OCI-LY7 (cell line): ENCODE data around the gene GLG1. TPM values are rescaled to one million over a fixed set of nuclear protein-coding genes. Genes with fewer than 3 reads are reported as not detected.

ENCODE experiments used
- BruUV-seq: library from RNA; stranded (reverse); fragments of 400-500 nt; replicated peaks from 2 replicates; lab custom pipeline; 2021; lab: Mats Ljungman, UMichigan
- CTCF ChIA-PET: fragments of 300-600 bp; sonication (Branson Sonifier 250); formaldehyde crosslinking; loops from one replicate; lab custom pipeline; 2022; ENCODE audit warnings: antibody characterized with exemption; ENCODE audit not compliant: unreplicated experiment; lab: Charles Lee
- POLR2A ChIA-PET: fragments of 300-600 bp; sonication (Branson Sonifier 250); formaldehyde crosslinking; loops from one replicate; lab custom pipeline; 2022; ENCODE audit warnings: antibody characterized with exemption; lab: Charles Lee
- DNase-seq: peaks from one replicate; pipeline ENCODE4 v3.0.0-alpha.2; 2015; ENCODE audit warnings: low spot score
- H2AFZ ChIP-seq: fragments of 200-600 bp; sonication (generic), shearing (Covaris generic); 2 replicates; pipeline ENCODE4 v1.6.1; 2014; ENCODE audit warnings: mild to moderate bottlenecking, antibody characterized with exemption, low read length, moderate library complexity
- H3K27ac ChIP-seq: fragments of 200-600 bp; sonication (generic); 2 replicates; pipeline ENCODE4 v1.5.1; 2014; ENCODE audit warnings: mixed run types, low read depth, mild to moderate bottlenecking, moderate library complexity, low read length, inconsistent platforms; ENCODE audit not compliant: poor library complexity, severe bottlenecking
- H3K36me3 ChIP-seq: fragments of 200-600 bp; sonication (generic); 2 replicates; pipeline ENCODE4 v1.6.1; 2014; ENCODE audit warnings: mild to moderate bottlenecking, antibody characterized with exemption, low read length, moderate library complexity, mixed read lengths; ENCODE audit not compliant: insufficient read depth
- H3K4me1 ChIP-seq: fragments of 200-600 bp; sonication (generic); 2 replicates; pipeline ENCODE4 v1.5.1; 2014; ENCODE audit warnings: mild to moderate bottlenecking, low read length; ENCODE audit not compliant: insufficient read depth, poor library complexity, severe bottlenecking
- H3K4me2 ChIP-seq: fragments of 200-600 bp; sonication (generic); 2 replicates; pipeline ENCODE4 v1.6.1; 2014; ENCODE audit warnings: mild to moderate bottlenecking, low read length
- H3K4me3 ChIP-seq: fragments of 200-600 bp; sonication (generic); 2 replicates; pipeline ENCODE4 v1.5.1; 2014; ENCODE audit warnings: mild to moderate bottlenecking, low read depth, low read length; ENCODE audit not compliant: poor library complexity, severe bottlenecking
- H3K79me2 ChIP-seq: fragments of 200-600 bp; sonication (generic); 2 replicates; pipeline ENCODE4 v1.6.1; 2016; ENCODE audit warnings: low read depth, mild to moderate bottlenecking, low read length, moderate library complexity, mixed read lengths; ENCODE audit not compliant: insufficient read depth
- H3K9me2 ChIP-seq: fragments of 200-600 bp; sonication (generic); 2 replicates; pipeline ENCODE4 v1.6.1; 2016; ENCODE audit warnings: mild to moderate bottlenecking, low read length, mixed read lengths; ENCODE audit not compliant: insufficient read depth
- H3K9me3 ChIP-seq: fragments of 200-600 bp; sonication (generic); 2 replicates; pipeline ENCODE4 v1.6.1; 2014; ENCODE audit warnings: mild to moderate bottlenecking, mixed run types, low read length, mixed read lengths
- H4K20me1 ChIP-seq: fragments of 200-600 bp; sonication (generic); 2 replicates; pipeline ENCODE4 v1.6.1; 2014; ENCODE audit warnings: mild to moderate bottlenecking, antibody characterized with exemption, low read length, moderate library complexity, mixed read lengths; ENCODE audit not compliant: insufficient read depth
- CTCF ChIP-seq: fragments of 200-600 bp; sonication (generic); conservative IDR thresholded peaks from 2 replicates; pipeline ENCODE4 v1.5.1; 2014; ENCODE audit warnings: mild to moderate bottlenecking, antibody characterized with exemption, low read length, moderate library complexity, mixed read lengths
- EZH2phosphoT487 ChIP-seq: fragments of 200-600 bp; sonication (generic); IDR thresholded peaks from 2 replicates; pipeline ENCODE4 v1.6.1; 2018; ENCODE audit warnings: low read depth, borderline replicate concordance, mild to moderate bottlenecking, mixed run types, antibody characterized with exemption, low read length, moderate library complexity, mixed read lengths
- intact Hi-C: fragments of 100-400 bp; cut with micrococcal nuclease; formaldehyde crosslinking; loops from one replicate; pipeline ENCODE4 v1.10.0; 2022; ENCODE audit not compliant: unreplicated experiment
- total RNA-seq, 2 experiments: library from RNA; depleted of rRNA in 1 of 2; stranded (reverse); fragments of >200 nt in 1 of 2; shearing (Covaris generic) in 1 of 2; gene quantifications; 2 replicates each; pipeline ENCODE4 v1.2.3, GENCODE V29; 2014 to 2022

Gene GLG1
- total RNA-seq, 2 experiments from 2014 or later: 40.4 to 69.8 TPM

GRCh38 chr16:74492976-74493375 is 113.9 kb downstream of the GLG1 start:
- intact Hi-C loops: no loop called here
- ChIA-PET CTCF (no interaction called here), POLR2A (interaction anchor here (0.8 to 1.4 kb wide), 3 partner anchors 17 to 67 kb away, joined by 3 to 5 read pairs (median 4); no protein-coding TSS in a partner anchor)
- H4K20me1 ChIP-seq: 0 out of 2 replicates have a peak, but pooled peaks cover 2% of the 10 kb centered on the region
- no TSS peak for BruUV-seq
- H3K4me3 ChIP-seq: no peak overlapping the region
- TF ChIP-seq EZH2phosphoT487 (no peak), CTCF (no peak)
- H3K36me3 ChIP-seq: peaks cover 65% of the 10 kb centered on the region
- H3K79me2 ChIP-seq: no peaks in the 10 kb centered on the region
- H3K9me2 ChIP-seq: no peaks in the 10 kb centered on the region
- no peak for DNase-seq
- no peak overlapping the region for H2AFZ ChIP-seq
- no peak overlapping the region for H3K27ac ChIP-seq
- H3K4me2 ChIP-seq: no peak overlapping the region
- no peaks in the 10 kb centered on the region for H3K4me1 ChIP-seq
- H3K9me3 ChIP-seq: no peaks in the 10 kb centered on the region

GRCh38 chr16:74487634-74488495 is 119.0 kb downstream of the GLG1 start:
- CTCF ChIA-PET: no interaction called here
- Histone ChIP-seq H3K9me2 (no peaks in the 10 kb centered on the region), H3K9me3 (no peaks in the 10 kb centered on the region), H3K4me3 (no peak overlapping the region), H3K4me2 (no peak overlapping the region), H3K4me1 (no peaks in the 10 kb centered on the region), H3K79me2 (no peaks in the 10 kb centered on the region), H3K27ac (no peak overlapping the region), H3K36me3 (peaks cover 82% of the 10 kb centered on the region), H2AFZ (no peak overlapping the region), H4K20me1 (no peaks in the 10 kb centered on the region)
- BruUV-seq: no TSS peak
- TF ChIP-seq CTCF (no peak), EZH2phosphoT487 (no peak)
- intact Hi-C loops: no loop called here
- POLR2A ChIA-PET: interaction anchor here (0.5 to 0.6 kb wide), 2 partner anchors 193 to 1711 kb away, joined by 3 read pairs; no protein-coding TSS in a partner anchor
- DNase-seq: no peak

- TF ChIP-seq EZH2phosphoT487: no peak
- no peak for TF ChIP-seq CTCF
- no peaks in the 10 kb centered on the region for H3K79me2 ChIP-seq
- H4K20me1 ChIP-seq: no peaks in the 10 kb centered on the region
- H3K27ac ChIP-seq: no peak overlapping the region
- H3K4me2 ChIP-seq: no peak overlapping the region
- DNase-seq: no peak
- H3K9me2 ChIP-seq: no peaks in the 10 kb centered on the region
- H3K9me3 ChIP-seq: no peaks in the 10 kb centered on the region
- H3K4me1 ChIP-seq: no peaks in the 10 kb centered on the region
- CTCF ChIA-PET: no interaction called here
- POLR2A ChIA-PET: interaction anchor here (0.6 kb wide), 2 partner anchors 176 to 296 kb away, joined by 3 to 5 read pairs; no protein-coding TSS in a partner anchor
- H3K4me3 ChIP-seq: no peak overlapping the region
- H3K36me3 ChIP-seq: peaks cover 80% of the 10 kb centered on the region
- intact Hi-C loops: no loop called here
- BruUV-seq: no TSS peak
- H2AFZ ChIP-seq: no peak overlapping the region
Observed at GRCh38 chr16:74485916-74486315, 121.0 kb downstream of the GLG1 start.
